Osteocyte (in vitro differentiated cells): Measurements from ENCODE around the gene GABPB2. TPM values are rescaled to one million over a fixed set of nuclear protein-coding genes. Genes with fewer than 3 reads are reported as not detected.
A peak's percentile ranks its signal among the peaks of the same experiment; 100 is the strongest.

Experiments
- DNase-seq: peaks from one replicate; pipeline ENCODE4 v3.0.0; 2021; ENCODE audit warnings: mixed read lengths; ENCODE audit not compliant: unreplicated experiment; ENCODE audit errors: extremely low spot score
- H3K27ac Mint-ChIP-seq: one replicate; pipeline ENCODE4 v1.8.0; 2021; ENCODE audit warnings: mild to moderate bottlenecking, mixed read lengths; ENCODE audit not compliant: unreplicated experiment
- H3K27me3 Mint-ChIP-seq: one replicate; pipeline ENCODE4 v1.8.0; 2021; ENCODE audit warnings: mixed read lengths; ENCODE audit not compliant: unreplicated experiment
- H3K36me3 Mint-ChIP-seq: one replicate; pipeline ENCODE4 v1.8.0; 2021; ENCODE audit warnings: mixed read lengths; ENCODE audit not compliant: unreplicated experiment
- H3K4me1 Mint-ChIP-seq: one replicate; pipeline ENCODE4 v1.8.0; 2021; ENCODE audit warnings: mixed read lengths; ENCODE audit not compliant: unreplicated experiment
- H3K4me3 Mint-ChIP-seq: one replicate; pipeline ENCODE4 v1.8.0; 2021; ENCODE audit warnings: mild to moderate bottlenecking, moderate library complexity, mixed read lengths; ENCODE audit not compliant: unreplicated experiment
- H3K9me3 Mint-ChIP-seq: one replicate; pipeline ENCODE4 v1.8.0; 2021; ENCODE audit warnings: mixed read lengths; ENCODE audit not compliant: unreplicated experiment
- CTCF ChIP-seq: fragments of 200-600 bp; sonication (generic); IDR thresholded peaks from 2 replicates; pipeline ENCODE4 v1.5.0; 2021; ENCODE audit warnings: antibody characterized with exemption, mild to moderate bottlenecking, moderate library complexity
- total RNA-seq: library from RNA; stranded (reverse); gene quantifications from 2 replicates; pipeline ENCODE4 v1.2.1, GENCODE V29; 2021

GABPB2 gene
- total RNA-seq, 1 donor from 2014 or later = 11.1 TPM

GRCh38 chr1:151051356-151052009, 19.1 kb upstream of the GABPB2 start:
- Mint-ChIP-seq H3K36me3 (peaks cover 18% of the 10 kb centered on the region), H3K4me1 (peaks cover 26% of the 10 kb centered on the region), H3K9me3 (no peaks in the 10 kb centered on the region), H3K4me3 (no peak overlapping the region), H3K27ac (no peak overlapping the region), H3K27me3 (no peaks in the 10 kb centered on the region)
- DNase-seq = no peak
- TF ChIP-seq CTCF = no peak

GRCh38 chr1:151054971-151055547, 15.5 kb upstream of the GABPB2 start:
- Mint-ChIP-seq H3K4me1 (peaks cover 27% of the 10 kb centered on the region), H3K36me3 (peaks cover 26% of the 10 kb centered on the region), H3K4me3 (no peak overlapping the region), H3K27me3 (no peaks in the 10 kb centered on the region), H3K9me3 (no peaks in the 10 kb centered on the region), H3K27ac (peak overlapping the region; percentile 1)
- DNase-seq = no peak
- no peak for TF ChIP-seq CTCF

GRCh38 chr1:151055581-151055980, 15.0 kb upstream of the GABPB2 start:
- Mint-ChIP-seq H3K9me3 (no peaks in the 10 kb centered on the region), H3K27ac (no peak overlapping the region), H3K27me3 (no peaks in the 10 kb centered on the region), H3K36me3 (peaks cover 26% of the 10 kb centered on the region), H3K4me3 (no peak overlapping the region), H3K4me1 (peaks cover 24% of the 10 kb centered on the region)
- DNase-seq = no peak
- no peak for TF ChIP-seq CTCF

- no peak for DNase-seq
- TF ChIP-seq CTCF = no peak
- Mint-ChIP-seq H3K4me3 (no peak overlapping the region), H3K9me3 (no peaks in the 10 kb centered on the region), H3K27me3 (no peaks in the 10 kb centered on the region), H3K27ac (peak overlapping the region; percentile 48), H3K36me3 (peaks cover 23% of the 10 kb centered on the region), H3K4me1 (peaks cover 30% of the 10 kb centered on the region)
Measured at GRCh38 chr1:151056149-151056548, 14.4 kb upstream of the GABPB2 start.

GRCh38 chr1:151058692-151059091, 11.9 kb upstream of the GABPB2 start:
- DNase-seq = no peak
- peak overlapping the region; percentile 83 for H3K4me3 Mint-ChIP-seq
- H3K9me3 Mint-ChIP-seq = no peaks in the 10 kb centered on the region
- H3K27ac Mint-ChIP-seq = peak overlapping the region; percentile 88
- no peak for TF ChIP-seq CTCF
- peaks cover 18% of the 10 kb centered on the region for H3K36me3 Mint-ChIP-seq
- peaks cover 50% of the 10 kb centered on the region for H3K4me1 Mint-ChIP-seq
- H3K27me3 Mint-ChIP-seq = no peaks in the 10 kb centered on the region
